ENCODE measurements around the gene ADGRF3.
"Not testable (repeated sequence)": the region's sequence is repeated elsewhere in the genome, so short reads cannot be mapped to it uniquely, and the experiment has no call there.

ADGRF3 gene

DNA sequence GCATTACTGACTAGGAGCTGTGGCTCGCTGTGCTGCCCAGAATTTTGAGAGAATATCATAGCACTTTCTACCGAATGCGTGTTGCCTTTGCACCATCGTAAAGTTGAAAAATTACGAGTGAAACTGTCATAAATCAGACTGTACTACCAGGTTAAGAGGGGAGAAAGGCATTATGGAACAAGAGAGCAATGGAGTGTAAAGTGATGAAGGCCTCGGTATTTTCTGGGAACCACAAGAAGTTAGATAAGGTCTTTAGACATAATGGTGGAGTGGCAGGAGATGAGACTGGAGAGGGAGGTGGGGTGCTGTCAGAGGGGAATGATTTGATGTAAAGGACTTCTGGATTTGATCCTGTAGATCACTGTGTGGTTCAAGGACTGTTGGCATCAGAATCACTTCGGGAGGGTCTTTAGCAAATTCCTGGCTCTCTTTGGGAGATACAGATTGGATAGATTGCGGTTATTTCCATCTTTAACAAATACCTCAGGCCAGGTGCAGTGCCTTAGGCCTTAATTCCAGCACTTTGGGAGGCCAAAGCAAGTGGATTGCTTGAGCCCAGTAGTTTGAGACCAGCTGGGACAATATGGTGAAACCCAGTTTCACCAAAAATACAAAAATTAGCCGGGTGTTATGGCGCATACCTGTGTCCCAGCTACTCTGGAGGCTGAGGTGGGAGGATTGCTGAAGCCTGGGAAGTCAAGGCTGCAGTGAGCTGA, 4.9 kb upstream of the ADGRF3 start:
- FAIRE-seq = no peak

DNA sequence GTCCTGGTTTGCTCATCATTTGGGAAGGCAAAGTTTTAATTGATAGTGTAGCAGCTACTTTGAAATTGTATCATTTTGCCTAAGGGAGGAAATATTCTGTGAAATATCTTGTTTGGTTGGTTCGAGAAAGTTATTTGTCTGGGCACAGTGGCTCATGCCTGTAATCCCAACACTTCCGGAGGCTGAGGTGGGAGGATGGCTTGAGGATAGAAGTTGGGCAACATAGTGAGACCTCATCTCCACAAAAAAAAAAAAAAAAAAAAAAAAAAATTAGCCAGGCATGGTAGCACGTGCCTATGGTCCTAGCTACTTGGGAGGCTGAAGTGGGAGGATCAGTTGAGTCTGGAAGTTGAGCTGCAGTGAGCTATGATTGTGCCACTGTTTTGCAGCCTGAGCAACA, 3.1 kb upstream of the ADGRF3 start:
- FAIRE-seq = no peak

DNA sequence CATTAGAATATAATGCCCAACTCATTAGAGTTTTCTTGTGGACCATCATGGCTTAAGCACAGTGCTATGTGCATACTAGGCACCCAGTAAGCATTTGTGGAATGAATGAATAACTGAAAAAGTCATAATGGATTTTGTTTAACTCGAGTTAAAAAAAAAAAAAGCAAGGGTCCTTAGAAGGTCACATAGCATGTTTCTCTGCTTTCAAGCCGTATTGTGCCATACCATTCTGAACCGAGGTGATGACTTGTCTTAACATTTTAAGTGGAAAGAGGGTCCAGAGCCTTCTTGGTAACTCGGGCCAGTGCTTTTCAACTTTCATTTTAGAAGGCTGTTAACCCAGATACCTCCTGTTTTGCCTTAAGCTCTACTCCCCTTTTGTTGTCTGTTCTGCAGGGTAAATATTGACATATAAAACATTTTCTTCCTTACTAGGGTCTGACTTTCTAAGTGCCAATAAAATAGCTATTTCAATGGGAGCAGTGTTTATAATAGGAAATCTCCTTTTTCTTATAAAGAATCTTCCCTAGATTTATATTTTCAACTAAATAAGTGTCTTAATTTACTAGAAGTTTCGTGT, 787 bp upstream of the ADGRF3 start:
- no peak for FAIRE-seq

DNA sequence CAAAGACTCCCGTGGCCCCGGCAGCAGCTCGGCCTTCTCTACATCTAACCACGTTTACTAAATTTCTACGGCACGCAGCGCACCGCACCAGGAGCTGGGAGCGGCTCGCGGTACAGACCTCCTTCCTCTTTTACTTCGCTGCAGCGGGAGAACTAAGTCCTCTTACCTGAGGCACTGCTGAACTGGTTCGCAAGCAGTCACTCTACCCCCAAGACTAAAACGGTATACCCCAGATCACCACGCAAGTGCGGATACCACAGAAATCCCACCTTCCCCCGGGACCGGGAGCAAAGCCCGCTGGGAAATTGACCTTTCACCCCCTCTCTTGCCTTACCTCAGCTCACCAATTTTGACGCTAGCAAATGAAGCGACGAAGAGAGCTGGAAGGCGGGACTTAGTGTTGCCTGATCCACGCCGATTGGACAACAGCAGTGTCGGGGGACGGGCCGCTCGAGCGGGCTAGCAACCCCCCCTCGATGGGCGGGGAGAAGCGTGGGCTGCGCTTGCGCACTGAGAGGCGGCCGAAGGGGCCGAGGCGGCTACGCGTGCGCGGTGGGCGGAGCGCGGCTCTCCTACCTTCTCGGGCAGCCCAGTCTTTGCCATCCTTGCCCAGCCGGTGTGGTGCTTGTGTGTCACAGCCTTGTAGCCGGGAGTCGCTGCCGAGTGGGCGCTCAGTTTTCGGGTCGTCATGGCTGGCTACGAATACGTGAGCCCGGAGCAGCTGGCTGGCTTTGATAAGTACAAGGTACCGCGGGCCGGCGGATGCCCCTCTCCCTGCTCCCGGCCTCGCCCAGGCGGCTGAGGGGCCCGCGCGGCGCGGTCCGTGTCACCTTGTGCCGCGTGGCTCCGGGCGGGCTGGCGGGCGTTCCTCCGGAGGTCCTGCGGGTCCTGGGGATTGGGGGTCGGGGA, 790 bp downstream of the ADGRF3 start, which contains the start of gene SELENOI:
Gene SELENOI (plus strand): TSS at position 599 of the 909 bp plus-strand sequence. CDS start 90 bp downstream, at position 689.
- peak; percentile 75 for FAIRE-seq

DNA sequence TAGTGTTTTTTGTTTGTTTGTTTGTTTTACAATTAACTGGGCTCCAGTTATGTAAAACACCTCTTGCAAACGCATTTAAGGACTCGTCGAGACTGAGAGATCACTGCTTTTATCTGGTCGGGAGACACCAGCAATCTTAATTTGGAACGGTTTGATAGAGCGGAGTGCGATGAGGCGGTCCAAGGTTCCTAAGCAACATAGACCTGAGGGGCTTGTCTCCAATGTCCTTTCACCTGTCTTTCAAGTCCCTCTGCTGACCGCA, 1.4 kb downstream of the ADGRF3 start:
- no peak for FAIRE-seq

DNA sequence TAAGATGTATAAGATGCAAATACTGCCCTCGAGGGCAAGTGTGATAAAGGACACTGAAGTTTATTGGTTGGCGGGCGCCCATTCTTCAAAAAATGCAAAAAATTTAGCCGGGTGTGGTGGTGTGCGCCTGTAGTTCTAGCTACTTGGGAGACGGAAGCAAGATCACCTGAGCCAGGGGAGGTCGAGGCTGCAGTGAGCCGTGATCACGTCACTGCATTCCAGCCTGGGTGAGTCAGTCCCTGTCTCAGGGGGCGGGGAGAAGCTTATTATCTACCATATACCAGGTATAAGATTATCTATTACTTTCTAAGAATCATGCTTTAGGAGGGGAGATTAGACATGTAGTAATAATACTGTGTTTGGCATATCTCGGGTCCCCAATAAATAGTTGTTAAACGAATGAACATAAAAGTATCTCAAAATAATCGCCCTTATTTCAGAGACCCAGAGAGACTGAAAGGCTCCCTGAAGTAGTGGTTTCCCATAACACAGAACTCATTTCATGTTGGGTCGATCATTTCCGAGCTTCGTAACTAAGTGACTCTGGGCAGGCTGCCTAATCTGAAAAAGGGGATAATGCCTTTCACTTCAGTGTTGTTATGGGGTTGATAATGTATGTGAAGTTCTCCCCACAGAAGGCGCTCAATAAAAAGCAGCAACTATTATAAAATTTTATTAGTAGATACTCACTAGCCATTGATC, 1.9 kb downstream of the ADGRF3 start:
- FAIRE-seq = no peak

DNA sequence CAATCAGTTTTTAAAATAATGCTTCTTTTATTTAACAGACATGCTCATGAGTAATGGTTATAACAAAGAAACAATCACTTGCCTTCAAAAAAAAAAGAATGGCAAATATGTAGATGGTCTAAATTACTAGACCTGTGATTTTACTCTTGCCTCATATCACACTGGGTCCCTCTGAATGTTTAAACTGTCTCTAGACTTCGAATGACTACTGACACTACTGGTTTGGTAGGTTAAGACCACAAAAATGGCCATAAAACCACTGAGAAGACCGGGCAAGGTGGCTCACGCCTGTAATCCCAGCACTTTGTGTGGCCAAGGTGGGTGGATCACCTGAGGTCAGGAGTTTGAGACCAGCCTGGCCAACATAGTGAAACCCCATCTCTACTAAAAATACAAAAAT, 5.8 kb downstream of the ADGRF3 start:
- FAIRE-seq = no peak

DNA sequence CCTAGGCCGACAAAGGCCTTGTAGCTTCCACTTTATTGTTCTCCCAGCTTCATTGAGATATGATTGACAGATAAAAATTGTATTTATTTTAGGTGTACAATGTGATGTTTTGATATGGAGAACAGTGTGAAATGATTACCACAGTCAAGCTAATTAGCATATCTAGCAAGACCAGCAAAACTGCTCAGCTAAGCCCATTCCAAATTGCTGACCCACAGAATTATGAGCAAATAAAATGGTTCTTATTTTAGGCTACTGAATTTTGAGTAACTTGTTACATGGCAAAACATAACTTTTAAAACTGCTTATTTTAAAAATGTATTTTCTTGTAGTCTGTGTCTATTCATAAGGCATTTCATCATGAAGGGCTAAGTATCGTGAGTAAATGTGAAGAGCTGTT, 9.3 kb downstream of the ADGRF3 start:
- no peak for FAIRE-seq

DNA sequence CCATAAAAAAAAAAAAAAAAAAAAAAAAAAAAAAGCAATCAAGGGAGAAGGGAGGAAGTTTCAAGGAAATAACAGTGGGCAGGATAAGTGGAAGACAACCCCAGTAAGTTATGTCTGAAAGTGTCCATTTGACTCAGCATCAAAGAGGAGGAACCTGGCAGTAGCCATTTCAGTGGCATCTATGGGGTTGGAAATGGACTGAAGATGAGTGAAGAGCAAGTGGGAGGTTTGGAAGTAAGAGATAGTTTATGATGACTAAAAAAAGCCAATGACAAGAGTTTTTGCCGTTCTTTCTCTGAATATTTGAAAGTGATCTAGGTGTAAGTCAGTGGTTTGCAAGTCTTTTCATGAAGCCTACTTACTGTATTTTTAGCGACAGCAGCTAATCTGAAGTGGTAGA, 9.9 kb downstream of the ADGRF3 start:
- FAIRE-seq = no peak

DNA sequence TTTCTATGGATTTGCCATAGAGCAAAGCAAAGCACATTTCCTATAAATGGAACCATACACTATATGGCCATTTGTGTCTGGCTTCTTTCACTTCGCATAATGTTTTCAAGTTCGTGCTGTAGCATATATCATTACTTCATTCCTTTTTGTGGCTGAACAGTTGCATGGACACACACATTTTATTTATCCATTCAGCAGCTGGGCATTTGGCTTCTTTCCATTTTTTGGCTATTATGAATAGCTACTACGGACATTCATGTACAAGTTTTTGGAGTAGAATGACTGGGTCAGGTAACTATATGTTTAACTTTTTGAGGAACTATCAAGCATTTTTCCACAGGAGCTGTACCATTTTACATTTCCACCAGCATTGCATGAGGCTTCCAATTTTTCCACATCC, 11.4 kb downstream of the ADGRF3 start:
- no peak for FAIRE-seq

DNA sequence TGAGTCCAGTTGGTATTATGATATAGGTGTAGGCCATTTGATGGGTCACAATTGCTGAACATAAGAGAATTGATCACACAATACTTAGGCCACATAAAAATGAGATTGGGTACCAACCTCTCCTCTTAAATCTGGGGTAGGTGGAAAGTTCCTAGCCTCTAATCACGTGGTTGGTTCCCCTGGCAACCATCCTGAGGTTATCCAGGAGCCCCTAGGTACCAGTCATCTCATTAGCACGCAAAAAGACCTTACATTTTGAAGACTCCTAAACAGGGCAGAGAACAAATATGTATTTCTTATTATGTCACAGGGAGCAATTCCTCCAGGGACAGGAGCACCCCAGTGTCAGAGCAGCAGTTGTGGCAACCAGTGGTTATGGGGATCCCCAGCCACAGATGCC, 13.3 kb downstream of the ADGRF3 start:
- no peak for FAIRE-seq

DNA sequence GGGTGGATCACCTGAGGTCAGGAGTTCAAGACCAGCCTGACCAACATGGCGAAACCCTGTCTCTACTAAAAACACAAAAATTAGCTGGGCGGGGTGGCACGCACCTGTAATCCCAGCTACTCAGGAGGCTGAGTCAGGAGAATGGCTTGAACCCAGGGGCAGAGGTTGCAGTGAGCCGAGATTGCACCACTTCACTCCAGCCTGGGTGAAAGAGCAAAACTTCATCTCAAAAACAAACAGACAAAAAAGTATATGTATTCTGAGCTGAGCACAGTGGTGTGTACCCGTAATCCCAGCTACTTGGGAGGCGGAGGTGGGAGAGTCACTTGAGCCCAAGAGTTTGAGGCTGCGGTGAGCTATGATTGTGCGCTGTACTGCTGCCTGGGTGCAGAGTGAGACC, 15.3 kb downstream of the ADGRF3 start:
- not testable (repeated sequence) for FAIRE-seq

DNA sequence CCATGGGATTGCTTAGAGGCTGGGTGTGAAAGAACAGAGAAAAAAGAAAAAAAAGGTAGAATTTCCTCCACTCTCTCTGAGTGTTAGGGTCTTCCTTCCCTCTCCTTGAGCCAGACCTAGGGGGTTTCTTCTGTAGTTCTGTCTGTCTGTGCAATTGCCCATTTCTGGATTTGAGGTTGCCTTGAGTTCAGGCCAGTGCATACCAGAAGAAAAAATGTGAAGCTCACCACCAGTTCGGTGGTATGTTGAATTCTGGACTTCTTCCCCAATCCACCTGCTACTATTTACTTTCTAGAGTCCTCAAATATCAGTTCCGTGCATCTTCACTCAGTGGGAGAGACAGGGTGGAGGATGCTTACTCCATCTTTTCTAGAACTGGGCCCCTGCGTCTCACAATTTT, 16.0 kb downstream of the ADGRF3 start:
- FAIRE-seq = no peak

DNA sequence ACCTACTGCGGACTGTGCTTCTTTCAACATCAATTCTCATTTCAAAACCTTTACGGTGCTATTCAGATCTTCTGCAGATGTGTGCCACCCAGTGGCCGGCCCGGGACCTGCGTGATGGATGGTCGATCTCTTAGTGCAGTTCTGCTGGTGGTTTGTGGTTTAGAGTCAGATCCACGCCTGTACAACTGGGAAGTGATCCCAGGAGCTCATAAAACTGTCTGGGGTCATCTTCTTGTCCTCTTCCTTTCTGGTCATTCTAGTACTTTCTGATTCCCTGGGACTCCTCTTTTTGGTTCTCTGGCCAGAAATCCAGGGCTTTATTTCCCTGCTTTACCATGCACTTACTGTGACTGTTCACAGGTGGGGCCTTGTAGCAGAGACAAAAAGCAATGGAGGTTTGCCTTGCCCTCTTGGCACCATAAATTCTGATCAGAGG, 16.5 kb downstream of the ADGRF3 start:
- FAIRE-seq = peak; percentile 21

DNA sequence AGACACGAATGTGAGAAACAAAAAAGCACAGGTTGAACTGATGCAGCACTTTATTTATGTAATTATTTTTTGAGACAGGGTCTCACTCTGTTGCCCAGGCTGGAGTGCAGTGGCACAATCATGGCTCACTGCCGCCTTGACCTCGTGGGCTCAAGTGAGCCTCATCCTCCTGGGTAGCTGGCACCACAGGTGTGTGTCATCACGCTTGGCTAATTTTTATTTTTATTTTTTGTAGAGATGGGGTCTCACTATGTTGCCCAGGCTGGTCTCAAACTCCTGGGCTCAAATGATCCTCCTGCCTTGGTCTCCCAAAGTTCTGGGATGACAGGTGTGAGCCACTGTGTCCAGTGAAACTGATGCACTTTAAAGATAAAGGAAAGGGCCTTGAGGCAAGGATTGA, 17.5 kb downstream of the ADGRF3 start:
- not testable (repeated sequence) for FAIRE-seq

DNA sequence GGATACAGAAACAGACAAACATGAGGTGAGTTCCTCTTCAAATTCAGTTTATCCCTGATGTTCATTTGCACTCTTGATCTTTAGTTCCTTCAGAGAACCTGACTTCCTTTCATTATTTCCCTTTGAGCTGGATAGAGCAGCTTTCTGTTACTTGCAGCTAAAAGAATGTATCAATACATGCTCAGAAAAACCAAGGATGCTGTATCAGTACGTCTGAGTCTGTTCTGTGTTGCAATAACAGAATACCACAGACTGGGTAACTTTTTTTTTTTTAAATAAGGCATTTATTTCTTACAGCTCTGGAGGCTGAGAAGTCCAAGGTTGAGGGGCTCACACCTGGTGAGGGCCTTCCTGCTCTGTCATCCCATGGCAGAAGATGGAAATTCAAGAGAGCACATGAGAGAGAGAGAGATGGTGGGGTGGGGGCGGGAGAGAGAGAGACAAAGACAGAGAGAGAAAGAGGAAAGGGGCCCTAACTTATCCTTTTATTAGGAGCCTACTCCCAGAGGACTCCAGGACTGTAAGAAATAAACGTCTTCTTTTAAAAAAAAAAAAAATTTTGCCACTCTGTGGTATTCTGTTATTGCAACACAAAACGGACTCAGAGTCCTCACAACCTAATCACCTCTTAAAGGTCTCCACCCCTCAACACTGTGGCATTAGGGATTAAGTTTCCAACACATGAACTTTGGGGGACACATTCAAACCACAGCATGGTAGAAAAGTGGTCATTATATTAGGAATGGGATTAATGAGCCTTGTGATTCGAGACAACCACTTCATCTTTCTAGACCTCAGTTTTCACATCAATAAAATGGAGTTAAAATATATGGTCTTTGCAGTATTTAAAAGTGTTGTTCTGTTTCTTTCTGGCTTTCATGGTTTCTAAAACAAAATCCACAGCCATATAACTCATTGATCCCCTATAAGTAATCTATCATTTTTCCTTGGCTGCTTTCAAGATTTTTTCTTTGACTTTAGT, 19.0 kb downstream of the ADGRF3 start:
- FAIRE-seq = no peak

DNA sequence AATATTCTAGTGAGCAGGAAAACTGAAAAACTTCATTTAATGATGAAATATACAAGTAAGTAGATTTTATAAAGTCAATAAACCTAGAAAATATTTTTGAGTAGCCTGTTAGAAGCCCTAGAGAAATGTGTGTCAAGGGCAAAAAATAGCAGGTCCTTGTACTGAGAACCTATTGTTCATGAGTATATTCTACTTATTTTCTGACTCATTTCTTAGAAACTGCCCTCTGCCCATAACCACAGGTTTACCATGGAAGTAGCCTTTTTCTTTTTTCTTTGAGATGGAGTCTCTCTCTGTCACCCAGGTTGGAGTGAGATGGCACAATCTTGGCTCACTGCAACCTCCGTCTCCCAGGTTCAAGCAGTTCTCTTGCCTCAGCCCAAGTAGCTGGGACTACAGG, 20.1 kb downstream of the ADGRF3 start:
- FAIRE-seq = no peak

DNA sequence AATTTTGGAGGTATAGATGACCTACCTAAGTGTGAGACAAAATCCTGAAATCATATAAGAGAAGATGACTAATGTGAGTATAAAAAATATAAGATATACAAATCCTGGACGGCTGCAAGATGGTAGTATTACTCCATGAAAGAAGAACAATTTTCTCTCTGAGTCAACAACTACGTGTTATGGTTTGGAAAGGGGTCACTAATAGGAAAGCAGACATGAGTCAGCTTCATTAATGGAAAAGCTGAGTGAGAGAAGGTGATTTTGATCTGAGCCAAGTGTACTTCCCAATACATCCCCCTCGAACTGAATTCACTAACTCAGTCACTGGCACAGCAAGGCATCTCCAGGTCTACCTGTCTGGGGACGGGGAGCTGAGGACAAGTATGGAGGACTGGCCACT, 20.7 kb downstream of the ADGRF3 start:
- FAIRE-seq = no peak

DNA sequence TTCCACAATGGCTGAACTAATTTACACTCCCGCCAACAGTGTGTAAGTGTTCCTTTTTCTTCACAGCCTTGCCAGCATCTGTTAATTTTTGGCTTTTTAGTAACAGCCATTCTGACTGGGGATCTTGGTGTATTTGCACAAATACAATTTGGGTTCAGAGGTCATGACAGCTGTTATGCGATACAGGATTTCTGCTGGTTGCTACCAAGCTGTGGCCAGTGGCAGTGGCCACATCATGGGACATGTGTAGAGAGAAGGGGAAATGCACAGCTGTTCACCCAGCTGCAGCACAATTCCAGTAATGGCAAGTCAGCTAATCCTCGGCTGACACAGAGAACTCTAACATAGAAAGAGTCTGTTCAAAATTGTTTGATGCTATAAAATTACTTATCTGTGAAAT, 21.7 kb downstream of the ADGRF3 start:
- no peak for FAIRE-seq

DNA sequence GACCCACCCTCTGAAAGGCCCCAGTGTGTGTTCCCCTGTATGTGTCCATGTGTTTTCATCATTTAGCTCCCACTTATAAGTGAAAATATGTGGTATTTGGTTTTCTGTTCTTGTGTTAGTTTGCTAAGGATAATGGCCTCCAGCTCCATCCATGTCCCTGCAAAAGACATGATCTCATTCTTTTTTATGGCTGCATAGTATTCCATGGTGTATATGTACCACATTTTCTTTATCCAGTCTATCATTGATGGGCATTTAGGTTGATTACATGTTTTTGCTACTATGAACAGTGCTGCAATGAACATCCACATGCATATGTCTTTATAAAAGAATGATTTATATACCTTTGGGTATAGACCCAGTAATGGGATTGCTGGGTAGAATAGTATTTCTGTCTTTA, 22.1 kb downstream of the ADGRF3 start:
- not testable (repeated sequence) for FAIRE-seq

DNA sequence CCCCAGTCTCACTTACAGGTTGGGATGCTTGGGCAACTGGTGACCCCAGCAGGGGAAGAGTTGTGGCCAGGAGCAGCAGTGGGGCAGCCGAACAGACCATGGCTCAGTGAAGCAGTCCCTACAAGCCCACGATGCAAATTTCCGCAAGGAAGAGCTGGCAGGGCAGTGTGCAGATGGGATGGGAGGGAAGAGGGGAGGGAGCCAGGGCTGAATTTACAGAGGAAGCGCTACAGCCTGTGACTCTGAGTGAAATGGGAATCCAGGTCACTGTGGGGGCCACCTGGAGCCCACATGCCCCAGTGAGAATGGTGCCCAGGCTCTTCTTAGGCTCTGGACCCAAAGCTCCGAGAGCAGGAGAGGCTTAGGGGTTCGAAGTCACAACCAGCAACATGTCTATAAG, 27.6 kb downstream of the ADGRF3 start:
- no peak for FAIRE-seq

Data from colon (tissue), 2 donors.